H1 (cell line): Measurements from ENCODE around the gene VPS41. TPM values are rescaled to one million over a fixed set of nuclear protein-coding genes. Genes with fewer than 3 reads are reported as not detected.

Experiments
- CTCF ChIA-PET: fragments of 300-600 bp; sonication (Branson Sonifier 250); formaldehyde crosslinking; loops from one replicate; lab custom pipeline; 2021; ENCODE audit not compliant: partially characterized antibody; lab: Charles Lee
- POLR2A ChIA-PET: fragments of 300-600 bp; sonication (Branson Sonifier 250); formaldehyde crosslinking; loops from one replicate; lab custom pipeline; 2021; ENCODE audit warnings: inconsistent platforms; ENCODE audit not compliant: partially characterized antibody; lab: Charles Lee
- DNase-seq, 2 experiments: peaks; one replicate each; pipeline versions ENCODE4 v3.0.0 to v3.0.0-alpha.2; 2010 to 2022; ENCODE audit warnings: low spot score in 2 of 2, low read depth in 1 of 2, mixed read lengths in 1 of 2
- FAIRE-seq: peaks from 2 replicates; lab custom pipeline; 2011; peaks lifted over from hg19 to GRCh38; lab: Jason Lieb, UNC
- H2AFZ ChIP-seq: 2 replicates; pipeline ENCODE4 v1.8.1; 2012; ENCODE audit warnings: low read length, inconsistent platforms
- H2AK5ac ChIP-seq: 2 replicates; pipeline ENCODE4 v1.6.1; 2013; ENCODE audit warnings: low read depth, low read length
- H2BK120ac ChIP-seq: replicated peaks from 2 replicates; pipeline ENCODE3; 2013; ENCODE audit warnings: low read depth, low read length, inconsistent platforms
- H2BK12ac ChIP-seq: 2 replicates; pipeline ENCODE4 v1.6.1; 2013; ENCODE audit warnings: low read depth, low read length
- H2BK15ac ChIP-seq: 2 replicates; pipeline ENCODE4 v1.6.1; 2013; ENCODE audit warnings: low read length
- H2BK20ac ChIP-seq: 2 replicates; pipeline ENCODE4 v1.6.1; 2013; ENCODE audit warnings: low read length
- H2BK5ac ChIP-seq: 2 replicates; pipeline ENCODE4 v1.6.1; 2013; ENCODE audit warnings: low read depth, low read length
- H3K14ac ChIP-seq: 2 replicates; pipeline ENCODE4 v1.6.1; 2013; ENCODE audit warnings: inconsistent platforms; ENCODE audit not compliant: insufficient read length
- H3K18ac ChIP-seq: 2 replicates; pipeline ENCODE4 v1.6.1; 2013; ENCODE audit warnings: low read length; ENCODE audit errors: extremely low read depth
- H3K23ac ChIP-seq: 2 replicates; pipeline ENCODE4 v1.6.1; 2013; ENCODE audit warnings: inconsistent platforms; ENCODE audit not compliant: insufficient read length
- H3K23me2 ChIP-seq: 2 replicates; pipeline ENCODE4 v1.6.1; 2013; ENCODE audit warnings: low read depth, low read length
- H3K27ac ChIP-seq: 2 replicates; pipeline ENCODE4 v1.6.1; 2011; ENCODE audit warnings: low read depth, low read length, inconsistent platforms
- H3K27me3 ChIP-seq, 4 experiments: replicated peaks in 1 of 4; 1 replicate in 1 of 4; 2 replicates in 3 of 4; pipeline versions ENCODE4 v1.6.1 to v1.8.1; 2011 to 2013; ENCODE audit warnings: low read length in 3 of 4, mild to moderate bottlenecking in 3 of 4, inconsistent platforms in 2 of 4, mixed read lengths in 2 of 4, moderate library complexity in 1 of 4; ENCODE audit not compliant: control insufficient read depth in 3 of 4, insufficient read depth in 3 of 4; ENCODE audit errors: extremely low read depth in 1 of 4
- H3K36me3 ChIP-seq, 4 experiments: 2 replicates each; pipeline versions ENCODE4 v1.6.1 to v1.8.1; 2011 to 2013; ENCODE audit warnings: mild to moderate bottlenecking in 4 of 4, low read length in 3 of 4, moderate library complexity in 2 of 4, control low read depth in 1 of 4, inconsistent platforms in 1 of 4; ENCODE audit not compliant: insufficient read depth in 4 of 4, control insufficient read depth in 2 of 4
- H3K4ac ChIP-seq: replicated peaks from 2 replicates; pipeline ENCODE3; 2013; ENCODE audit warnings: low read length, low read depth, mixed read lengths, inconsistent platforms; ENCODE audit not compliant: insufficient read length
- H3K4me1 ChIP-seq, 4 experiments: replicated peaks in 1 of 4; 1 replicate in 1 of 4; 2 replicates in 3 of 4; pipeline versions ENCODE4 v1.6.1 to v1.8.1; 2011 to 2013; ENCODE audit warnings: low read length in 3 of 4, inconsistent platforms in 2 of 4, mixed read lengths in 1 of 4; ENCODE audit not compliant: insufficient read depth in 4 of 4, control insufficient read depth in 3 of 4
- H3K4me2 ChIP-seq, 2 experiments: 2 replicates each; pipeline versions ENCODE4 v1.6.1 to v1.8.1; 2011 to 2013; ENCODE audit warnings: low read depth in 2 of 2, low read length in 2 of 2, control low read depth in 1 of 2, inconsistent platforms in 1 of 2, mild to moderate bottlenecking in 1 of 2; ENCODE audit not compliant: insufficient read depth in 1 of 2
- H3K4me3 ChIP-seq, 4 experiments: fragments of 200-600, 300-600 bp in 1 of 4; sonication (generic), shearing (Covaris generic), sonication (Bioruptor Twin) in 1 of 4; 2 replicates each; pipeline versions ENCODE4 v1.5.1 to v1.8.1; 2011 to 2016; ENCODE audit warnings: low read length in 4 of 4, low read depth in 3 of 4, control low read depth in 2 of 4, inconsistent platforms in 2 of 4, mild to moderate bottlenecking in 2 of 4, mixed read lengths in 1 of 4, moderate library complexity in 1 of 4; ENCODE audit not compliant: insufficient read depth in 2 of 4; ENCODE audit errors: extremely low read depth in 1 of 4
- H3K56ac ChIP-seq: replicated peaks from 2 replicates; pipeline ENCODE3; 2013; ENCODE audit warnings: low read depth, mild to moderate bottlenecking, mixed read lengths, low read length, inconsistent platforms; ENCODE audit not compliant: insufficient read length
- H3K79me1 ChIP-seq: 2 replicates; pipeline ENCODE4 v1.6.1; 2013; ENCODE audit warnings: low read depth, low read length, control low read depth
- H3K79me2 ChIP-seq, 2 experiments: 2 replicates each; pipeline versions ENCODE4 v1.6.1 to v1.8.1; 2012 to 2013; ENCODE audit warnings: low read length in 2 of 2, mild to moderate bottlenecking in 2 of 2, inconsistent platforms in 1 of 2; ENCODE audit not compliant: insufficient read depth in 2 of 2, control insufficient read depth in 1 of 2
- H3K9ac ChIP-seq, 4 experiments: replicated peaks in 1 of 4; 1 replicate in 1 of 4; 2 replicates in 3 of 4; pipeline versions ENCODE4 v1.6.1 to v1.8.1; 2011 to 2013; ENCODE audit warnings: low read depth in 3 of 4, low read length in 3 of 4, control low read depth in 2 of 4, mild to moderate bottlenecking in 2 of 4, moderate library complexity in 2 of 4, inconsistent platforms in 1 of 4; ENCODE audit errors: extremely low read depth in 1 of 4
- H3K9me3 ChIP-seq, 2 experiments: 2 replicates each; pipeline versions ENCODE4 v1.6.1 to v1.8.1; 2012 to 2013; ENCODE audit warnings: mild to moderate bottlenecking in 2 of 2, moderate library complexity in 2 of 2, control low read depth in 1 of 2, inconsistent platforms in 1 of 2, low read depth in 1 of 2, low read length in 1 of 2, mixed read lengths in 1 of 2; ENCODE audit not compliant: insufficient read depth in 2 of 2
- H4K20me1 ChIP-seq, 2 experiments: replicated peaks in 1 of 2; 2 replicates each; pipeline versions ENCODE3 to v1.8.1; 2011 to 2013; ENCODE audit warnings: inconsistent platforms in 2 of 2, low read length in 2 of 2, mild to moderate bottlenecking in 1 of 2; ENCODE audit not compliant: insufficient read depth in 2 of 2, control insufficient read depth in 1 of 2
- H4K5ac ChIP-seq: 2 replicates; pipeline ENCODE4 v1.6.1; 2013; ENCODE audit warnings: low read length, low read depth, mixed read lengths, inconsistent platforms; ENCODE audit not compliant: insufficient read length
- H4K8ac ChIP-seq: 2 replicates; pipeline ENCODE4 v1.8.0; 2013; ENCODE audit warnings: mild to moderate bottlenecking, moderate library complexity, low read length, inconsistent platforms; ENCODE audit not compliant: insufficient read depth; ENCODE audit errors: extremely low read depth
- H4K91ac ChIP-seq: replicated peaks from 2 replicates; pipeline ENCODE3; 2013; ENCODE audit warnings: low read length, mixed read lengths, inconsistent platforms; ENCODE audit not compliant: insufficient read length
- CEBPB ChIP-seq: IDR thresholded peaks from 2 replicates; pipeline ENCODE4 v1.6.1; 2012; ENCODE audit warnings: low read depth, low read length
- CTBP2 ChIP-seq: IDR thresholded peaks from 2 replicates; pipeline ENCODE4 v1.7.0; 2011; ENCODE audit warnings: borderline replicate concordance, mild to moderate bottlenecking, moderate library complexity, mixed read lengths, low read length; ENCODE audit not compliant: insufficient read depth, insufficient read length
- JUND ChIP-seq: IDR thresholded peaks from 2 replicates; pipeline ENCODE4 v1.6.1; 2011; ENCODE audit warnings: mild to moderate bottlenecking, improper control_type of control experiment, low read length
- SP1 ChIP-seq: IDR thresholded peaks from 2 replicates; pipeline ENCODE4 v1.6.1; 2011; ENCODE audit warnings: low read depth, low read length
- SP2 ChIP-seq: IDR thresholded peaks from 2 replicates; pipeline ENCODE4 v1.6.1; 2012; ENCODE audit warnings: mild to moderate bottlenecking, low read length, inconsistent platforms
- USF2 ChIP-seq: IDR thresholded peaks from 2 replicates; pipeline ENCODE4 v1.6.1; 2011; ENCODE audit warnings: low read length, improper control_type of control experiment
- WGBS, 2 experiments: shearing (Covaris generic) in 1 of 2; methylation state at CpG; one replicate each; pipeline versions ENCODE4 v1.1.6 to v1.1.7; 2013 to 2015; ENCODE audit warnings: low lambda C conversion rate in 2 of 2, mixed read lengths in 2 of 2, inconsistent platforms in 1 of 2, low coverage in 1 of 2, missing lambda C conversion rate in 1 of 2; ENCODE audit not compliant: insufficient replicate concordance in 2 of 2, insufficient coverage in 1 of 2, insufficient read length in 1 of 2; ENCODE audit errors: extremely low coverage in 1 of 2, missing lambda C conversion rate in 1 of 2; 5-methylcytosine and 5-hydroxymethylcytosine counted together
- polyA plus RNA-seq, 7 experiments: library from polyadenylated mRNA; depleted of rRNA in 3 of 7; stranded (reverse) in 5 of 7; unstranded in 2 of 7; fragments of >200 nt in 5 of 7; fragments of 200-250 nt in 2 of 7; gene quantifications; 1 replicate in 5 of 7; 2 replicates in 1 of 7; 4 replicates in 1 of 7; pipeline versions ENCODE4 v1.2.1 to v1.2.3, GENCODE V29; 2011 to 2013; ENCODE audit warnings: missing spikeins in 2 of 7, mixed read lengths in 2 of 7
- total RNA-seq: library from RNA; stranded (reverse); fragmentation: NEBNext Ultra II Directional; extraction: Animal tissue kit (Norgen Biotek cat#: 25700); gene quantifications from 2 replicates; pipeline ENCODE4 v1.2.1, GENCODE V29; 2021
- TF ChIP-seq, protein P1 (sequence below): IDR thresholded peaks from 2 replicates; pipeline ENCODE4 v1.6.1; 2012; ENCODE audit warnings: inconsistent platforms

The VPS41 gene
- total and polyA plus RNA-seq, 2 of the 8 experiments (the other 6 are each of a cell fraction or from before 2014, with no cell fraction given), result 10.7 to 63.3 TPM

DNA sequence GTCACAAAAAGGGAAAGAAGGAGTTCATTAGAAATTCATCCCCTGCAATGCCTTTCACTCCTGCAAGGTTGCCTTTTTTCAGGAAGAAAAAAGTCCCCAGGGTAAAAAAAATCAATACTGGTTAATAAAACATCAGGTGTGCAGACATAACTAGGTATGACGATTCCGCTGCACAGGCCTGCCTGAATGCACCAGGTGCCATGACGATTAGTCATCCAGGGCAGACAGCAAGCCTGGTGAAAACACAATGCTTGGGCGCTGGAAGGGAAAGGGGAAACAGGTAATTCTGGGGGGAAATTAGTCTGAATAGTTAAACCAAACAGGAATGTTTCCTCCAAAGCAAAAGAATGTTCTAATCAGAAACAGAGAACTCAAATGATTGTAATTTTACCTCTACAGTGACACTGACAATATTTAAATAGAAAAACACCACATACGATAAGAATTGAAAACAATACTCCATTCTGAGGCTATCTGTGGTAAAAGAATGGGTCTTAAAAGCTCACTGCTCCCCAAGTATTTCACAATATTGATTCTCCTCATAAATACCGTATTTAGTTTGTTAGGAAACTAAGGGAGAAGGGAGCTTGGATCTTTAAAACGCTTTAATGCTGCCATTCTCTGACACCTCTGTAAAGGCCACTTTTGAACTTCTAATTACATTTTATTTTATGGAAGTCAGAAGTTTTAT, 45.2 kb downstream of the VPS41 start:
- no peak overlapping the region for H3K27ac ChIP-seq
- no peak overlapping the region for H3K56ac ChIP-seq
- no peaks in the 10 kb centered on the region for H3K27me3 ChIP-seq
- FAIRE-seq, result no peak
- no peak overlapping the region for H3K14ac ChIP-seq
- no peak overlapping the region for H4K91ac ChIP-seq
- 70% methylated on average over 7 of the region's 7 CpGs; no CpG with 5 or more reads in 1 of the 2 experiments for WGBS, 2 experiments
- H3K36me3 ChIP-seq, result peaks cover 0 to 15% (median 7%) of the 10 kb centered on the region in 4 experiments; a peak in 3 of 8 replicates
- TF ChIP-seq SP1 (no peak), CEBPB (peak; percentile 58; the same call in 1 of the 2 replicates), CTBP2 (no peak), USF2 (no peak), SP2 (no peak), JUND (peak; percentile 65; the same call in 1 of the 2 replicates)
- TF ChIP-seq, protein P1, sequence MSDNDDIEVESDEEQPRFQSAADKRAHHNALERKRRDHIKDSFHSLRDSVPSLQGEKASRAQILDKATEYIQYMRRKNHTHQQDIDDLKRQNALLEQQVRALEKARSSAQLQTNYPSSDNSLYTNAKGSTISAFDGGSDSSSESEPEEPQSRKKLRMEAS, result no peak
- TF ChIP-seq, all 59 proteins: peak for 2
- no peak overlapping the region for H3K4me3 ChIP-seq
- no peak overlapping the region for H3K18ac ChIP-seq
- H2BK120ac ChIP-seq, result no peak overlapping the region
- H2AFZ ChIP-seq, result no peak overlapping the region
- no peak overlapping the region for H3K4ac ChIP-seq
- H2BK15ac ChIP-seq, result no peak overlapping the region
- H4K8ac ChIP-seq, result no peak overlapping the region
- no peaks in the 10 kb centered on the region for H3K79me2 ChIP-seq
- H3K79me1 ChIP-seq, result no peaks in the 10 kb centered on the region
- H2BK12ac ChIP-seq, result no peak overlapping the region
- H2BK5ac ChIP-seq, result no peak overlapping the region
- H2AK5ac ChIP-seq, result no peak overlapping the region
- no peak overlapping the region for H3K9ac ChIP-seq
- ChIA-PET CTCF (no interaction called here), POLR2A (interaction anchor here (1.3 kb wide), 1 partner anchor 17 kb away, joined by 3 read pairs; no protein-coding TSS in a partner anchor)
- no peaks in the 10 kb centered on the region for H3K9me3 ChIP-seq
- no peak overlapping the region for H3K4me2 ChIP-seq
- H4K20me1 ChIP-seq, result no peaks in the 10 kb centered on the region
- no peaks in the 10 kb centered on the region for H3K4me1 ChIP-seq
- H3K23me2 ChIP-seq, result no peaks in the 10 kb centered on the region; the same call in 1 of the 2 replicates
- no peak overlapping the region for H4K5ac ChIP-seq
- DNase-seq, result peak in 1 of 2 experiments; percentile 9
- no peak overlapping the region for H3K23ac ChIP-seq
- no peak overlapping the region for H2BK20ac ChIP-seq
